ENCODE measurements around the gene ITGB1BP1.
"Not testable (repeated sequence)": the region's sequence is repeated elsewhere in the genome, so short reads cannot be mapped to it uniquely, and the experiment has no call there.

The ITGB1BP1 gene

GRCh38 chr2:9400268-9401058 lies 22.9 kb downstream of the ITGB1BP1 start:
- no peak for DNase-seq (ENCODE audit: low read depth)

DNA sequence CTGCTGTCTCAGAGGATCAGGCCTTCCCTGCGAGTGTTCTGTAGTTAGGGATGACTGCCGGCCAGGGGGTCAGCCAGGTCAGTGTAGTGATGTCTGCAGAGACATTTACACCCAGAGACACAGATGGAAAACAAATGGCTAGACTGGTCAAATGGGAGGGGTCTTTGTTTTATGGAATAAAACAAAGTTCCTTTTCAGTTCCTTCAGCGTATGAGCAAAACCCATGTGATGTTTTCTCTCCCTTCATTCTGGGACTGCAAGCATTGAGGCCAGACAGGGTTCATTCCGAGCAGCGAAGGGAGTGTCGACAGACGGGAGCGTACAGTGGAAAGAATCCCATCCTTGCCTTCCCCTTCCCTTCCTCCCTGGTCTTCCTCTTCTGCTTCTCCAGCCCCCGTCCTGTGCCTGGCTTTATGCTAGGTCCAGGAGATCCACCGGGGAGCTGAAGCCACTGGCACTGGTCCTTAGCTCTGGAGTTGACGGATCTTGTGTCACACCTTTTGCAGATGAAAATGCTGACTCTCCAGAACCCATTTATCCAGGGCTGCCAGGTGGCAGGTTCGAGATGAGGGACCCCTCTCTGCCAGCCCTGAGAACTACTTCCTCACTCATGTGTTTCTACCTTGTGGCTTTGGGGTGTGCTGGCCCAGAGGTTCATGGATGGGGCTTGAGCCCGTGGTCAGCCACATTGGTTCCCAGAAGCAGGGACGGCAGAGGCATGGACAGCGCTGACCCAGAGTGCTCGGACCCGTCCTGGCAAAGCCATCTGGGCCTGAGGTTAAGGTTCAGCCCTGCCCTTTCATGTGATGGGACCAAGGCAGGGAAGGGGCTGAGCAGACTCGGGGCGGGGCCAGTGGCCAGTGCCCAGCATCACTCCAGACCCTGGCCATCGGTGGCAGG lies 24.2 kb downstream of the ITGB1BP1 start:
- DNase-seq (ENCODE audit: low read depth): no peak

GRCh38 chr2:9398251-9398650 lies 25.1 kb downstream of the ITGB1BP1 start:
- not testable (repeated sequence) for DNase-seq (ENCODE audit: low read depth)

DNA sequence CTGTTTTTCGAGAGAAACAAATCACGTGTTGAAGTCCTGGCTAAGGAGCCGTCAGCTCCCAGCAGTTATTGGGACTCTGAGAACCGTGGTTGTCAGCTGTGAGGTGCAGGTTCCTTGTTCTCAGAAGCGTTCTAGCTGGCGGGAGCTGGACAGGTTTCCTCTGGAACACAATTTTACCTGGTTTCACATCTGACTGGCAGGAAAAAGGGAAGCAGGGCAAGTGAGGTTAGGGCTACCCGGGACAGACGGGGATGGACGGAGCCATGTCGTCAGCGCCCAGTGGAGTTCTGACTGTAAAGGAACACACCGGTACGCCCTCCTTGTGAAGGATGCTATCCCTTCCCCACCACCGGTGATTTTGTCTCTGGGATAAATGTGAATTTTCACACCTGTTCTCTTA lies 26.1 kb downstream of the ITGB1BP1 start:
- DNase-seq (ENCODE audit: low read depth): no peak

- no peak for DNase-seq (ENCODE audit: low read depth)
These were observed 28.5 kb downstream of the ITGB1BP1 start for GRCh38 chr2:9394816-9395215.

GRCh38 chr2:9392898-9393765 lies 30.2 kb downstream of the ITGB1BP1 start:
- no peak for DNase-seq (ENCODE audit: low read depth)

- DNase-seq (ENCODE audit: low read depth): no peak
These were observed 31.2 kb downstream of the ITGB1BP1 start for GRCh38 chr2:9391961-9392720.

DNA sequence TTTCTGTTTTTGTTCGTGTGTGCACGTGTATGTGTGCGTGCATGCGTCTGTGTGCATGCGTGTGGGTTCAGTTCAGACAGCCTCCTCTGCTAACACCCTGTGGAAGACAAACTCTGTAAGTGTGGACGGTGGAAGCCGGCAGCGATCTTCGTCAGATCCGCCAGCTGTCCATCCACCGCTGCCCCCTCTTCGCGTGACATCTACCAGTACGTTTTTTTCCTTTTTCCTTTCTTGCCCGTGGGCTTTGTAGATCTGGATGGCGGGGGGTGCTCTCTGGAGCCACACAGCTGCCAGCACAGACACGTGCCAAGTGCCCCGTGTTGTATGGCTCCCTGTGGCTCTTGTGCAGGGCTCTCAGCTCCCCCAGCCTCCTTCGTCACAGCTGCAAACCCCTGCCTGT lies 32.3 kb downstream of the ITGB1BP1 start:
- no peak for DNase-seq (ENCODE audit: low read depth)

GRCh38 chr2:9390151-9390850 lies 33.0 kb downstream of the ITGB1BP1 start:
- no peak for DNase-seq (ENCODE audit: low read depth)

DNA sequence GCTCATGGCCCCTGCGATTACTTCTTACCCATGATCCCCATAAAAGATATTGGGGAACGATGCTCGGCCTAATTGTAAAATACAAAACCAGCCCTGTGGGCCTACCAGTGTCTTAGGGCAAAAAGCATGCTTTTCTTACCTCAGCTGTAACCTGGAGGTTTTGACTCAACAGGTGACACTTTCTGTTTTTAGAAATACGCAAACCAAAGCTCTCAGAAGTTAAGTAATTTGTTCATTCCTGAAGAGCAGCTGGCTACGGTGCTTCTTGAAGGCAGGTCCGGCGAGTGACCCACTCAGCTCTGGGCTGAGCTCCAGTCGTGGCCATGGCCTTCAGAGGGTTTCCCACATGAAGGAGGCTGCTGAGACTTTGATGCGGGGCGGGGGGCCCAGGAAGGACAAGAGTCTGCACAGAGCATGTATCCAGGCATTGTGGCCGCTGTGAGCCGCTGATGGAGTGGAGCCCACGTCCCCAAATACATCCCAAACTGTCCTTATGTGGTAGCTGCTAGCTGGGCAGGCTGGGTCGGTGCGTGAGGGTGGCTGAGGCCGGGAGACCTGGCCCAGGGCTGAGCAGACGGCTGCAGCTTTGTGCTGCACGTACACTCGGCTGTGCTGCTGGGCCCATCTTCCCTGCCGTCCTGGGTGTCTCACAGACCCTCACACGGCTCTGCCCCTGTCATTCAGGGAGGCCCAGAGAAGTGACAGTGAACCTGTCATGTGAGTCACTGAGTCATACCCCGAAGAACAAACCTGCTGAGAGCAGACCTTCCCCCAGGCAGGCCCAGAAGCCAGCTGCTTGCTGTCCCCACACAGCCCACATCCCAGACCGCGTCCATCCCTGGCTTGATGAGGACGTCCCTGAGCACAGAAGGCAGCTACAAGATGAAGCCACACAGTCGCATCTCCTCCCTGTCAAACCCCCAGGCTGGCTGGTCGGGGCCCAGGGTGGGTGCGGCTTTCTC lies 34.1 kb downstream of the ITGB1BP1 start:
- DNase-seq (ENCODE audit: low read depth): no peak

DNA sequence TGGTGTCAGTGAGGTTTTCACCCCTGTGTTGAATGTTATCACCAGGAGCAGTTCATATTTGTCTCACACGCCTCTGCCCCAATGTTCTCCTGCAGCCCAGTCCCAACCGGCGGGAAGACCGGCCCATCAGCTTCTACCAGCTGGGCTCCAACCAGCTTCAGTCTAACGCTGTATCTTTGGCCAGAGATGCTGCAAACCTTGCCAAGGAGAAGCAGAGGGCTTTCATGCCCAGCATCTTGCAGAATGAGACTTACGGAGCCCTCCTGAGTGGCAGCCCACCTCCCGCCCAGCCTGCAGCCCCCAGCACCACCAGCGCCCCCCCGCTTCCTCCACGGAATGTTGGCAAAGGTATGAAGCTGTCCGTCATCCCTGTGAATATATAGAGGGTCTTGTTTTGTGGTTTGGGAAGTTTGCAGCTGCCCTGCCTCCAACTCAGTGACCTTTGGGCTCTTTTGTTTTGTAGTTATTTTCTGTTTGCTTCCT lies 35.1 kb downstream of the ITGB1BP1 start:
- no peak for DNase-seq (ENCODE audit: low read depth)

GRCh38 chr2:9385841-9386240 lies 37.5 kb downstream of the ITGB1BP1 start:
- DNase-seq (ENCODE audit: low read depth): peak; percentile 28

GRCh38 chr2:9384521-9384920 lies 38.8 kb downstream of the ITGB1BP1 start:
- DNase-seq (ENCODE audit: low read depth): no peak

GRCh38 chr2:9382604-9383235 lies 40.6 kb downstream of the ITGB1BP1 start:
- DNase-seq (ENCODE audit: low read depth): peak; percentile 80

GRCh38 chr2:9380702-9381628 lies 42.4 kb downstream of the ITGB1BP1 start:
- peak; percentile 96 for DNase-seq (ENCODE audit: low read depth)

- no peak for DNase-seq (ENCODE audit: low read depth)
These were observed 44.0 kb downstream of the ITGB1BP1 start for GRCh38 chr2:9379391-9379755.

- peak; percentile 82 for DNase-seq (ENCODE audit: low read depth)
These were observed 44.6 kb downstream of the ITGB1BP1 start for GRCh38 chr2:9378433-9379390.
